ENCODE results near the gene RASSF6. TPM values are rescaled to one million over a fixed set of nuclear protein-coding genes. Genes with fewer than 3 reads are reported as not detected.

Gene RASSF6
- total and polyA plus RNA-seq, 2 donors (not counting 1 experiment from before 2014, with no cell fraction given), result 1.4 to 13.1 TPM

GRCh38 chr4:73528171-73528570 lies 92.1 kb downstream of the RASSF6 start:
- no peak overlapping the region for H3K27ac Mint-ChIP-seq
- no peaks in the 10 kb centered on the region for H3K36me3 ChIP-seq (replicated peaks in 1 of 2; ENCODE audit: control extremely low read depth in 1 of 2, control insufficient read depth in 1 of 2, extremely low read depth in 1 of 2, insufficient read depth in 2 of 2, low read length in 1 of 2)
- H3K4me1 Mint-ChIP-seq, result no peaks in the 10 kb centered on the region
- ATAC-seq (ENCODE audit: low read depth) (no peak), DNase-seq (no peak)
- H3K27ac ChIP-seq (ENCODE audit: low read length in 2 of 2), result no peak overlapping the region
- no peak overlapping the region for H3K4me3 Mint-ChIP-seq
- no peaks in the 10 kb centered on the region for H3K79me2 ChIP-seq (ENCODE audit: control insufficient read depth, insufficient read depth, low read length)
- CTCF ChIA-PET, result no interaction called here
- H3K4me2 ChIP-seq (replicated peaks; ENCODE audit: low read depth, low read length, poor library complexity, severe bottlenecking), result no peak overlapping the region
- H3K9me3 Mint-ChIP-seq (ENCODE audit: insufficient read depth), result no peaks in the 10 kb centered on the region
- intact Hi-C loops (cut with micrococcal nuclease), result no loop called here
- H3K27me3 ChIP-seq (replicated peaks in 1 of 4; ENCODE audit: control extremely low read depth in 1 of 4, control insufficient read depth in 3 of 4, insufficient read depth in 4 of 4, low read length in 3 of 4), result no peaks in the 10 kb centered on the region
- no peaks in the 10 kb centered on the region for H4K20me1 ChIP-seq (ENCODE audit: control insufficient read depth, insufficient read depth, low read length, poor library complexity, severe bottlenecking)
- no peaks in the 10 kb centered on the region for H3K9me3 ChIP-seq (ENCODE audit: control extremely low read depth in 1 of 3, control insufficient read depth in 2 of 3, insufficient read depth in 1 of 3, low read length in 2 of 3)
- no peak overlapping the region for H3K9ac ChIP-seq (ENCODE audit: low read length)
- no peaks in the 10 kb centered on the region for H3K4me1 ChIP-seq (ENCODE audit: control insufficient read depth in 2 of 2, insufficient read depth in 2 of 2, low read length in 2 of 2)
- H2AFZ ChIP-seq (ENCODE audit: insufficient read depth, low read depth, low read length, poor library complexity, severe bottlenecking), result no peak overlapping the region
- no CpG with 5 or more reads among the region's 2 CpGs for WGBS (ENCODE audit: insufficient coverage)
- no peak overlapping the region for H3K4me3 ChIP-seq (ENCODE audit: control extremely low read depth in 1 of 5, extremely low read depth in 1 of 5, insufficient read depth in 1 of 5, low read depth in 2 of 5, low read length in 4 of 5)
- TF ChIP-seq CTCF (IDR thresholded peaks at IDR 0.05), result no peak
- TF ChIP-seq EZH2 (IDR thresholded peaks at IDR 0.05; ENCODE audit: borderline replicate concordance, insufficient read depth, low read depth, low read length, poor library complexity, severe bottlenecking), result no peak
- peaks cover 7% of the 10 kb centered on the region for H3K27me3 Mint-ChIP-seq
- POLR2A ChIA-PET, result no interaction called here

DNA sequence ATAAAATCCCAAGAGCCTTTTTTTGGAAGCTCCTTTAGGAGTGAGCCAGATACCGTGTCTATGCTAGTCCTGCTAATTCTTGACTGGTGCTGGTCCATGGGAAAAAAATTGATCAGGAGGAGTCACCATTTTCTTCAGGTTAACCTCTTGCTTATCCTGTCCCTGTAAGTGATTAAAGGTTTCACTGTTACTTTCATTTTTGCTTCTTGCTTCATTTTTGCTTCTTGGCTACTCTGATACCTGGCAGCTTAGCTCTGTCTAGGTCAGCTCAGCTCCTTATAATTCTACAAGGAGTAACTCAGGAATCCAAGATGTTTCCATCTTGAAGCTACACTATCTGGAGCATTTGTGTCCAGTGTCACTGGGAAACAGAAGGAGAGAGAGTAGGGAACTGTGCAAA lies 93.0 kb downstream of the RASSF6 start:
- peaks cover 7% of the 10 kb centered on the region for H3K27me3 Mint-ChIP-seq
- intact Hi-C loops (cut with micrococcal nuclease), result no loop called here
- H3K4me2 ChIP-seq (replicated peaks; ENCODE audit: low read depth, low read length, poor library complexity, severe bottlenecking), result no peak overlapping the region
- H3K27ac ChIP-seq (ENCODE audit: low read length in 2 of 2), result no peak overlapping the region
- no peaks in the 10 kb centered on the region for H4K20me1 ChIP-seq (ENCODE audit: control insufficient read depth, insufficient read depth, low read length, poor library complexity, severe bottlenecking)
- no peaks in the 10 kb centered on the region for H3K9me3 ChIP-seq (ENCODE audit: control extremely low read depth in 1 of 3, control insufficient read depth in 2 of 3, insufficient read depth in 1 of 3, low read length in 2 of 3)
- ATAC-seq (ENCODE audit: low read depth), result no peak
- H3K36me3 ChIP-seq (replicated peaks in 1 of 2; ENCODE audit: control extremely low read depth in 1 of 2, control insufficient read depth in 1 of 2, extremely low read depth in 1 of 2, insufficient read depth in 2 of 2, low read length in 1 of 2), result no peaks in the 10 kb centered on the region
- H3K27me3 ChIP-seq (replicated peaks in 1 of 4; ENCODE audit: control extremely low read depth in 1 of 4, control insufficient read depth in 3 of 4, insufficient read depth in 4 of 4, low read length in 3 of 4), result no peaks in the 10 kb centered on the region
- H2AFZ ChIP-seq (ENCODE audit: insufficient read depth, low read depth, low read length, poor library complexity, severe bottlenecking), result no peak overlapping the region
- POLR2A ChIA-PET, result no interaction called here
- no peaks in the 10 kb centered on the region for H3K79me2 ChIP-seq (ENCODE audit: control insufficient read depth, insufficient read depth, low read length)
- CTCF ChIA-PET, result no interaction called here
- no CpG with 5 or more reads among the region's 1 CpG for WGBS (ENCODE audit: insufficient coverage)
- no peak overlapping the region for H3K4me3 ChIP-seq (ENCODE audit: control extremely low read depth in 1 of 5, extremely low read depth in 1 of 5, insufficient read depth in 1 of 5, low read depth in 2 of 5, low read length in 4 of 5)
- no peak overlapping the region for H3K4me3 Mint-ChIP-seq
- no peak overlapping the region for H3K9ac ChIP-seq (ENCODE audit: low read length)
- no peak for DNase-seq
- H3K4me1 ChIP-seq (ENCODE audit: control insufficient read depth in 2 of 2, insufficient read depth in 2 of 2, low read length in 2 of 2), result no peaks in the 10 kb centered on the region
- H3K27ac Mint-ChIP-seq, result no peak overlapping the region
- TF ChIP-seq CTCF (IDR thresholded peaks at IDR 0.05) (no peak), EZH2 (IDR thresholded peaks at IDR 0.05; ENCODE audit: borderline replicate concordance, insufficient read depth, low read depth, low read length, poor library complexity, severe bottlenecking) (no peak)
- no peaks in the 10 kb centered on the region for H3K9me3 Mint-ChIP-seq (ENCODE audit: insufficient read depth)
- H3K4me1 Mint-ChIP-seq, result no peaks in the 10 kb centered on the region

All from B cell (primary cell).